Heart left ventricle (tissue), 13 donors: Measurements from ENCODE around the gene DYNLT5.

Experiments
- POLR2A ChIP-seq, 2 donors: fragments of 450-650 bp; IDR thresholded peaks; one replicate each; pipeline ENCODE4 v1.6.1; 2017; ENCODE audit warnings: antibody characterized with exemption in 2 of 2, mild to moderate bottlenecking in 2 of 2, moderate library complexity in 2 of 2
- TF ChIP-seq, protein P1 (sequence below), 12 donors: fragments of 200-600 bp; sonication (generic) in 4 of 12; IDR thresholded peaks; one replicate each; pipeline versions ENCODE4 v1.5.0 to v1.8.0; 2018 to 2022; ENCODE audit warnings: antibody characterized with exemption in 12 of 12, mild to moderate bottlenecking in 5 of 12
- donor health status: ischemic (EF 13 %, LVEDD 7.1; RV severe dilation, severe dysfunction).
- donor health status: DM: no; HTN: yes; CAD: no.
- donor health status: DM: no; HTN: no; CAD: no.
- donor health status: ischemic (EF 25% LVEDD 6.9; RV normal size, moderate dysfunction).
- donor health status: ischemic (EF 25% LVEDD 5.7; RV mildly dilated, moderate dysfunction).
- donor health status: ischemic (EF 35%, LVEDD 5.7; RV mildly dilated, moderate dysfunction).
- donor health status: nonischemic (EF 11% LVEDD 7.7; RV severe dilation, severe dysfunction).
- donor health status: DM: yes; HTN: yes; CAD: no.
- donor health status: PGD.
- donor health status: ischemic (EF 29% LVEDD 5.4; RV normal size, mild dysfunction).
- donor health status: nonischemic (EF 23%, LVEDD 6.1; RV moderate dilation, normal function).

DNA sequence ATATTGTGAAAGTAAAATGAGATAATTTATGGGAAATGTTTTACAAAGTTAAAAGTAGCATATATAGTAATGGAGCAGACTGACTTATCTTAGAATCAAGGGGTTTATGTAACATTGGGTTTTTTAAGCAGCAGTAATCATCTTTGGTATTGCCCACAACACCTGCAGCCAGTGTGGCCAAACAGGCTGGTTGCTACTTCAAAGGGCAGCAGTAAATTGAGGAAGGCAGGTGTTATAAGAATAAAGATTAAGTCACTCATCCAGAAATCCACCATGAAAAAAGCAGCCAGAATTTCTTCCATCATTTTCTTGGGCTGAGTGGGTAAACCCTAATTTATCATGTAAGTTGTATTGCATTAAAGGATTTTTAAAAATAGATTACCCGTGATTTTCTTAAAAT, 16.7 kb downstream of the DYNLT5 start:
- TF ChIP-seq, protein P1, sequence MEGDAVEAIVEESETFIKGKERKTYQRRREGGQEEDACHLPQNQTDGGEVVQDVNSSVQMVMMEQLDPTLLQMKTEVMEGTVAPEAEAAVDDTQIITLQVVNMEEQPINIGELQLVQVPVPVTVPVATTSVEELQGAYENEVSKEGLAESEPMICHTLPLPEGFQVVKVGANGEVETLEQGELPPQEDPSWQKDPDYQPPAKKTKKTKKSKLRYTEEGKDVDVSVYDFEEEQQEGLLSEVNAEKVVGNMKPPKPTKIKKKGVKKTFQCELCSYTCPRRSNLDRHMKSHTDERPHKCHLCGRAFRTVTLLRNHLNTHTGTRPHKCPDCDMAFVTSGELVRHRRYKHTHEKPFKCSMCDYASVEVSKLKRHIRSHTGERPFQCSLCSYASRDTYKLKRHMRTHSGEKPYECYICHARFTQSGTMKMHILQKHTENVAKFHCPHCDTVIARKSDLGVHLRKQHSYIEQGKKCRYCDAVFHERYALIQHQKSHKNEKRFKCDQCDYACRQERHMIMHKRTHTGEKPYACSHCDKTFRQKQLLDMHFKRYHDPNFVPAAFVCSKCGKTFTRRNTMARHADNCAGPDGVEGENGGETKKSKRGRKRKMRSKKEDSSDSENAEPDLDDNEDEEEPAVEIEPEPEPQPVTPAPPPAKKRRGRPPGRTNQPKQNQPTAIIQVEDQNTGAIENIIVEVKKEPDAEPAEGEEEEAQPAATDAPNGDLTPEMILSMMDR (IDR thresholded peaks at IDR 0.05), result no peak
- no peak for TF ChIP-seq POLR2A (IDR thresholded peaks at IDR 0.05)
